Subcutaneous adipose tissue (tissue), 4 donors: ENCODE data around the gene CABCOCO1. TPM values are rescaled to one million over a fixed set of nuclear protein-coding genes. Genes with fewer than 3 reads are reported as not detected.

Source experiments
- total RNA-seq, 4 donors: library from RNA; depleted of rRNA; stranded (reverse); fragments of >200 nt; gene quantifications; one replicate each; pipeline ENCODE4 v1.1.0, GENCODE V29; 2016
- TF ChIP-seq, protein P1 (sequence below): fragments of 450-650 bp; IDR thresholded peaks from one replicate; pipeline ENCODE4 v1.5.1; 2016; ENCODE audit warnings: low read depth, mild to moderate bottlenecking, control low read depth, antibody characterized with exemption, moderate library complexity

Gene CABCOCO1
- total RNA-seq, 4 donors from 2014 or later, result 0.22 to 0.82 TPM; not detected in 2

DNA sequence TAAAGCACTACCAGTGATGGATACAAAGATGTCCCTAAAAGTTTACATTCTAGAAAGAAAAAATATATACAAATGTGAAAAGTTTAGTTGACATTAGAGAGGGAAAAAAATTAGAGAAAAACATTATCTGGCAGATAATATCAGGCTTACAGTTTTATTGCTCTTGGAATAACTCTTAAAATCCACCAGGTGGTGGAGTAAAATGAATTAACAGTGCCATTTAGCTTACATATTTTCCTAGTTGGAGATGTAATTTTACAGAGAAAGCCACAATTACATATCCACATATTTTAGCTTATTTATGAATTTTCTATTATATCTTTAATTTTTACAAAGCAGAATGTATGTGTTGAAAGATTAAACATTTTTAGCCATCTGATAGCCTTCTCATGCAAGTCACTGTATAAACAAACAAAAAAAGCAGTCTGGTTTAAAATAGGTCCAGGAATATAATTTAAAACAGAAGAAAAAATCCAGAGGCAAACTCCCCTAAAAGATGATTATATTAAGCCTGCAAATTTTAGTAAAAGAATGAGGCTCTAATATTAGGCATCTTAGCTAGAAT is 6.5 kb downstream of the CABCOCO1 start:
- TF ChIP-seq, protein P1, sequence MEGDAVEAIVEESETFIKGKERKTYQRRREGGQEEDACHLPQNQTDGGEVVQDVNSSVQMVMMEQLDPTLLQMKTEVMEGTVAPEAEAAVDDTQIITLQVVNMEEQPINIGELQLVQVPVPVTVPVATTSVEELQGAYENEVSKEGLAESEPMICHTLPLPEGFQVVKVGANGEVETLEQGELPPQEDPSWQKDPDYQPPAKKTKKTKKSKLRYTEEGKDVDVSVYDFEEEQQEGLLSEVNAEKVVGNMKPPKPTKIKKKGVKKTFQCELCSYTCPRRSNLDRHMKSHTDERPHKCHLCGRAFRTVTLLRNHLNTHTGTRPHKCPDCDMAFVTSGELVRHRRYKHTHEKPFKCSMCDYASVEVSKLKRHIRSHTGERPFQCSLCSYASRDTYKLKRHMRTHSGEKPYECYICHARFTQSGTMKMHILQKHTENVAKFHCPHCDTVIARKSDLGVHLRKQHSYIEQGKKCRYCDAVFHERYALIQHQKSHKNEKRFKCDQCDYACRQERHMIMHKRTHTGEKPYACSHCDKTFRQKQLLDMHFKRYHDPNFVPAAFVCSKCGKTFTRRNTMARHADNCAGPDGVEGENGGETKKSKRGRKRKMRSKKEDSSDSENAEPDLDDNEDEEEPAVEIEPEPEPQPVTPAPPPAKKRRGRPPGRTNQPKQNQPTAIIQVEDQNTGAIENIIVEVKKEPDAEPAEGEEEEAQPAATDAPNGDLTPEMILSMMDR, result no peak

DNA sequence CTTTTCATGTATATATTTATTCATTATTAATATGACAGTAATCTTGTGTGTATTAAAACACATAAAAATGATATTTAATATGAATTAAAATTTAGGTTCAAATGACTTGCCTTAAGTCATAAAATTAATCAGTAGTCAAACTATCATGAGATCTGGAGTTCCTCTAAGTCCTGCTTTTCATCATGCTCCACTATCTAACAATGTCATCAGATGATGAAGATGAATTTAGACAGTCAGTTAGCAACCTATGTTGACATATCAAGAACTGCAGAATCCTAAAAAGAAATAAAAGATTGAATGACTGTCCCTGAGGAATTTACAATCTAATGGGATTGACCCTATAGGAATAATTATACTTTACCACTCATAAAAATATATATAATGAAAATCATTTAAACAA is 7.1 kb downstream of the CABCOCO1 start:
- TF ChIP-seq, protein P1, result no peak

- TF ChIP-seq, protein P1, result no peak
These were observed 10.6 kb downstream of the CABCOCO1 start for GRCh38 chr10:61673360-61673759.

DNA sequence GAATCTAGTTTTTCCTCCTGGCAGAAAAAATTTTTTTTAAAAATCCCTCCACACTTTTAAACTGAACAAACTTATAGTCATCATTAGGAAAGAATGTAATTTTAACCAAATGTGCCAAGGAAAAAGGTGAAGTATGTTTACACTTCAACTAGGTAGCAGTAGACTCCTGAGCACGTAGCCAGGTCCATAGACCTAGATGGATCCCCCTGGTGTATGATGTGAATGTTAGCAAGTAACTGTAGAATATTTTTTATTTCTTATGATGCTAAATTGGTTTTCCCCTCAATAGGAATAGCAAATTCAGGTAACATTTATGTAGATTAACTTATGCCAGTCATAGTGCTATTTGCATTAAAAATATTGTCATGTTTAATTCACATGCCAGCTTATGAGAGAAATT is 19.6 kb downstream of the CABCOCO1 start:
- TF ChIP-seq, protein P1, result no peak

GRCh38 chr10:61683319-61683718 is 20.6 kb downstream of the CABCOCO1 start:
- TF ChIP-seq, protein P1, result no peak

GRCh38 chr10:61684894-61685507 is 22.3 kb downstream of the CABCOCO1 start:
- TF ChIP-seq, protein P1, result no peak

DNA sequence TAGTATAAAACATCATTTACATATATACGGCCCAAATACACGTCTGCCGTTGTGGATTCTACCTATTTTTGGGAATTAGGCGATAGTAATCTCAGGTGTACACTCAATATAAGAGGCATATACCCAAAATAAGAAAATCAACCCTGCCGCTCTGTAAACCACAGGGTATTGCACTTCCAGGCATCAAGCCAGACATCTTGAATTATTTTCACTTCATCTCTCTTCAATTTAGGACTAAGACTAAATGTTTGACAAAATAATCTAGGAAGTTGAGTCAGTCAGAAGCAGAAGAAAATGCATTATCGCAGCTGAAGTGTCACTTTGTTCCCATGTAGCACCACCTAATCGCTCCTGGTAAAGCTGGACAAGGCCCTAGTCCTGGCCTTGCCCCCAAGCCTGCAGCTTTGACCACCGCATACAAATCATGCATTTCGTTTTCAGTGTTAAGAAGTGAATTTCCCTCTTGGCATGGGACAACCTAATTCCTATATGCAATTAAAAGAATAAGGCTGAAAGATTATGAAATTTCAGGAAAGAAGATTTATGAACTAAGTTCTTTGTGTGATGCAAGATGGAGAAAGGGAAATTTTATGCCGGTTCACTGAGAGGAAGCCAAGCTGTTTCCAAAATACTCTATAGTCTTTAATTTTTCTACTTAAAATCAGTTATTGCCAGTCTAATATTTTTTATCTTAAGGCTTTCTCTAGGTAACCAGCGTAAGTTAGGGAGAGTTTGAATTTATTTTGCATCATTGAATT is 26.0 kb downstream of the CABCOCO1 start:
- TF ChIP-seq, protein P1, result no peak
